NCI-H2196 treated with DMSO at 0.1 percent for 48 hours (cell line): ENCODE data around the gene NAT10.

Experiments
- DNase-seq: peaks from one replicate; lab custom pipeline; 2025; ENCODE audit not compliant: unreplicated experiment; lab: John Stamatoyannopoulos, UW

NAT10 gene

DNA sequence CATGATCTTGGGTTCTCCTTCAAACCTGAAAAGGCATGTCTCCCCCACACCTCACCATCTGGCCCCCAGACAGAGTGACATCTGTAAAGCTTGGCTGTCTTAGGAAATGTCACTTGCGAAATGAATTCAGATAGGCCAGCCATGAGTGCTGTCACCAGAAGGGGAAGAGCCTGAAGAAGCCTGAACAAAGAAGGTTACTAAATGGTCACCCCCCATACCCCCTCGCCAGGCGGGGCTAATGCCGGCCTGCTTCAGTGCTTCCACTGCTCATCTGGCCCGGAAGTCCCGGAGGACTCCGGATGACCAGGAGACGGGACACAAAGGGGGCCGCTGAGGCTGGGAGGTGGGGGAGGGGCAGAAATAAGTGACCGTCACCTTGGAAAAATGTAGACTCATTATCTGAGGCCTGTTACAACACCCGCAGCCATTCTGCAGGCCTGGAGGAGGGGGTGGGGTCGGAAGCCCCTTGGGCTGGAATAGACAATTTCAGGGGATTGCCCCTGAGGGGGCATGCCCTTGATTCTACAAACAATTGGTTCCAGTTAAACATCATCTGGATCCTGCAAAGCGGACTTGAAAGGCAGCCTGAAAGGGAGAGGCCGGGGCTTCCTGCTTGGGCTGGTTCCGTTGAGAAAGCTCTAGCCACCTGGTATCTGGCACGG is 43.2 kb downstream of the NAT10 start:
- DNase-seq: no peak

DNA sequence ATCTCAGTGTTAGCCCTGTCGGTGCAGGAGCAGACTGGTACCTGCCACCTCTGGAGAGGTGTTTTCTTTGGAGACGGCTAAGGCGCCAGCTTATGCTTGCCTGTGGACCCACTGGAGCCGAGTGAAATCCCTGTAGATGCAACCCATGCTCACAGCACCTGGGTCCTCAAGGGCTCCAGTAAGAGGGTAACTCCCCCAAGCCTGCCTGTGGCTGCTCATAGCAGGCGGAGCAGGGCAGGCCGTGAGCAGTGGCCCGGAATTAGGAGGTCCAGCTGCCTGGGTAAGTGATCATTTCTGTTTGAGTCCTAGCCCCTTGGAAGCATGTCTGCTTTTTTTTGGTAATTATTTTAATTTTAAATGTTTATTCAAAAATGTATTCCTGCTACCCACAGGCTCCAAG is 43.8 kb downstream of the NAT10 start:
- DNase-seq: no peak

DNA sequence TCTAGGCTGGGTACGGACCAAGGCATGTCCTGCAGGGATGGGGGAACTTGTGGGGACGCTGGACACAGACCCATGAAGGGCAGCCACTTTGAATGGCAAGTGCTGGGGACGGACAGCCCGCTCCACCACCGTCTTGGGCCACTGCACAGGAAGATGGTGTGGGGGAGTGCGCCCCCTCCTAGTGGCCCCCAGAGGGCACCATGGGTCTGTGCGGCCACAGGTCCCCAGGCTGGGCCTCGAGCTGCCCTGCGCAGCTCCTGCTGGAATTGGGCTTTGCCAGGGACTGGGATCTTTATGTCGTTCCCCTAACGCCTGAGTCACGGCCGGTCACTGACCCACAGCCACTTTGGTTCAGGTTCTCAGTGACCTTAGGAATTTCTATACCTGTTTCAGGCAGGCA is 44.4 kb downstream of the NAT10 start:
- no peak for DNase-seq

DNA sequence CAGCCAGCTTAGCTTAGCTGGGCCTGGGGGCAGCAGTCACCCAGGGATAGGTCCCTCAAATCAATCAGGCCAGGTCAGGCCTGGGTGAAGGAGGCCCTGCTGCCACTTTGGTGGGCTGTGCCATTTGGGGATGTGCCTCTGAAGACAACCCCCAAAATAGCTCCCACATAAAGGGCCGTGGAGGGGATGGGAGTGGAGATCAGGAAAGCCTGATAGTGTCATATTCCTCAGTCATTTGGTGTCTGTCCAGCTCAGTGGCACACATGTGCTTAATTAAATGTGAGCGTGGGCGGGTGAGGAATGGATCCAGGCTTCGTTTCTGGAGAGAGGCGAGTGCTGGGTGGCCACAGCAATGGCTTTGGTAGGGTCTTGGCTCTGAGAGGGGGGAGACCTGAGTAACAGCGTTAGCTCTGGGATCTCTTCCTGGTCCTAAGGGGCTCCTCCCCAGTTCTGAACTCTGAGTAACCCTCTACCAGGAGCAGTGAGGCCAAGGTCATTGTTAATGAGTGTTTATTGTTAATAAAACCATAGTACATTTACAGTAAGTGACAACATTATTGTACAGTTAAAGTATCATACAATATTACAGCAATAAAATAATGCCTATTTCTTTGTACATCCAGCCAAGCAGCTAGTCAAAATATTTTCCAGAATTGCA is 45.2 kb downstream of the NAT10 start:
- DNase-seq: no peak

DNA sequence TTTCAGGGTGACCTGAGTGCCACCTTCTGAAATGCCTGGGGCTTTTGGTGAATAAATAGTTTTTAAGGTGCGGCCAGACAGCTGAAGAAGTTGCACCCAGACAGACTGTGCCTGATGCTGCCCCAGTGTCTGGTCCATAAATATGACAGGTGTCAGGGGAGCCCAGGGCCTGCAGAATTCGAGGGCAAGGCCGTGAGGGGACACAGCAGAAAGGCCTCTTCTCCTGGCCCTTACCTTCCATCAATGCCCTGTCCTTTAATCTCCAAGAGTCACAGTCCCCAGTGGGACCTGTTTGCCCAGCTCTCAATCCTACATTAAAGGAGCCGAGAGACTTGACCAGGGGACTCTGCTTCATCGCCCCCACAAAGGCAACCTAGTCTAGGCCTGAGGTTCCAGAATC is 45.7 kb downstream of the NAT10 start:
- no peak for DNase-seq

DNA sequence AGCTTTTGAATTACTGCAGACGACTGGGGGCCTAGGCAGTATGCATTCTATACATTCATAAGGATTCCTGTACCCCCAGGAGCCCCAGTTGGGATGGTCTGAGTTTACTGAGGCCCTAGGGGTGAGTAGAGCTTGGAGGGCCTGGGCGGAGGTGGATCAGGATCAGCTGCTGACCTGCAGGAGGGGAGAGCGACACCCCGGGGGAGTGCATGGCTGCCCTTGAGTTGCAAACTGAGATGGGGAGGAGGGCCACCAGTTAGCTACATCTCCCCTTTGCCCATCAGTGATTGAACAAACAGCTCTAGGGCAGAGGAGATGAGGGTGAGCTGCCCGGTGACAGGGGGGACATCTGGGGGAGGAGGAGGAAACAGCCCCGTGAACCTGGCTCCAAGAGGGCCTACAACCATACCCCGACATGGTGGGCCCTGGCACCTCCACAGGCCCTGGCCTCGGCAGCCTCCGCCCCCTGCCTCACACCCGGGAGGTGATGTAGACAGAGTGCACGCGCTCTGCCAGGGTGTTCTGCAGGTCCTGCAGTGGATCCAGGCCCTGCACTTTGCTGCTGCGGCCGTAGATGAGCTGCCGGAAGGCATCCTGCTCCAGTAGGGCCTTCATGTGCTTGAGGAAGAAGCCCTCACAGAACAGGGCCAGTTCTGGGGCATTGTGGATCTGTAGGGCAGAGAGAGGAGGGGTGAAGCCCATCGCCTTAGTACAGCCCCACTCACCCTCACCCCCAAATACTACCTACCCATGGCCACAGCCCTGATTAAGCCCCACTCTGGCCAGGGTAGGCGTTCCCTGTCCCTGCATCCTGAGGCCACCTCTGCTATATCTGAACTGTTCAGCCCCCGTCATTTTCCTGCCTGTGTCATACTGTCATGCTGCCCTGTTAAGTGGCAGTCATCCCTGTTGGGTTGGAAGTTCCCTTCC is 46.8 kb downstream of the NAT10 start:
- DNase-seq: no peak

DNA sequence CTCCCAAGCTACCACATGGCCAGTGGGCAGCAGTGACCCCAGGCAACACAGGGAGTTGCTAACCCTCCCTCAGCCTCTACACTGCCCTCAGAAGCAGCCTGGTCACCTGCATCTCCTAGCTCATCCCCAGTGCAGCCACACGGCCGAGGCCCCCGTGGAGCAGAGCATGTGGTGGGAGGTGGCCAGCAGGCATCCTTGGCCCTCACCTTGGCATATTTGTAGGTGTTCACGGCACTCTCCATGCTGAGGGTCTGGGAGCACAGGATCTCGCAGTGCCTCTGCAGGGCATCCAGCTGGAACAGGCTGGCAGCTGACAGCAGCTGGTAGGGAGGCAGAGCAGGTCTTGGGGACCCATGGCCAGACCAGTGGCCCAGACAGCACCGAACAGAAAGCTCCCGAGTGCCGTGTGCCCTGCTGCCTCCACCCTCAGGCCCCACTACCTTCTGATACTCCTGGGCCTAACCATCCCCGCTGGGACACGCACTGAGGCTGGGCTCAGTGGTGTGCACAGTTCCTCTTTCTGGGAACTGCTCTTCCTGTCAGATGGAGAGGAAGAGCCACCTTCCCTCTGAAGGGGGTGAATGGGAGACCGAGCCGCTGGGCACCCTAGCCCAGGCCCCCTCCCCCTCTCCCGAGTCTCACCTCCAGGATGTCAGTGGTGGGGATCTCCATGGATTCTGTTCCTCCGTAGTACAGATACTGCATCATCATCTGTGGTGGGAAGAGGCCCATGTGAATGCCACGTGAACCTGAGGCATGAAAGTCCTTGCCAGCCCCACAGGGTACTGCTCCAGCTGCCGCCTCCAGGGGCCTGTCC is 48.8 kb downstream of the NAT10 start:
- DNase-seq: no peak

DNA sequence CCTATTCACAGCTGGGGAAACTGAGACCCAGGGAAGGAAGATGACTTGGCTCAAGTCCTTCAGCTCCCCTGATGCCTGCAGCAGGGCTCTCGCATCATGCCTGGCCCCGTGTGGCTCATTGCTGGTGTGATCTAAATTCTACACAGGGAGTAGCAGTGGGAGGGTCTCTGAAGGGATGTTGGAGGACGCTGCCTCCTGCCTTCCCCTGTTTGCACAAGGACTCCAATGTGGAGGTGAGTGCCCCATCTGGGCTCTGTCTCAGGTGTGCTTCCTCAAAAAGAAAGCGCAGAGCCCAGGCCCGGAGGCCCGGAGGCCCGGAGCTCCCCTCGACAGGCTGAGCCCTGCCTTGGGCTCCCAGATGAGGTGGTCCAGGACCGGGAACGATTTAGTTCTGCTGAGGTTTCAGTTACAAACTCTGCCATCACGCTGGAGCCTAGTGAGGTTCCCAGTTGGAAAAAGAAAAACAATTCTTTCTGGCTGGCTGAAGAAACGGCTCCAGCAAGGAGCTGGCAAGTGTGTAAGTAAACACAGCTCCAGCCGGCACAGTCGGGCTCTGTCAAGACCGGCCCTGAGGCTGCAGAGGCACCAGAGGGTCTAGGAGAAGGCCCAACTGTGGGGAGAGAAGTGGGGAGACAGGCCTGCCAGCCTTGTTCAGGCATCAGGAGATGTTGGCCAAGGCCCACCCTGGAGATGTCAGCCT is 49.8 kb downstream of the NAT10 start:
- no peak for DNase-seq

DNA sequence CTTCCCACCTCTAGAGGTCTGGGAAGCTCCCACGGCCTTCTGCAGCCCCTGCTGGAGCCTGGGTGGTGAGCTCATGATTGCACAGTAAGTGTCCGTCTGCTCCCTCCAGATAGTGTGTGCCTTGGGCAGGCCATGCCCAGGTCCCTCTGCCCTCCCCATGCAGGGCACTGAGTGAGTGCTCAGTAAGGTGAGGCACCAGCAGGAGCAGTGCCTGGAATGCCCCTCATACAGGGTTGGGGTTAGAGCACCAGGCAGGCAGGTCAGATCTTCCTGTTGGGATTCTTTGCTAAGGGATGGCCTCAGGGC is 50.3 kb downstream of the NAT10 start:
- no peak for DNase-seq

DNA sequence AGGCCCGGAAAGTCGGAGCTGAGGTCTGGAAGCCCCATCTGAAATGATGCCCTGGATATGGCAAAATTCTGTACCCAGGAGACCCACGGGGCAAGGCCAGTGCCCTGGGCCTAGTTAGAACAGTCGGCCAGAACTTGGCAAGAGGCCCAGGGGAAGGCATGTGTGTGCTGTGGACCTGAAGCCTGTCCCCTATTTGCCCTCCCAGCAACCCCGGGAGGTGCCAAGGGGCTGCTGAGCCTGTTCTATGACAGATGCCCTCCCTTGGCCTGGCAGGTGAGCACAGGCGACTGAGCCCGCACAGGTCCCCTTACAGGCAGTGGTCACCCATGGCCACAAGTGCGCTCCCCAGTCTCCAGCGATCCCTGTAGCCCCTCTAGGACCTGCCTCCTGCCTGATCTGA is 51.7 kb downstream of the NAT10 start:
- no peak for DNase-seq

DNA sequence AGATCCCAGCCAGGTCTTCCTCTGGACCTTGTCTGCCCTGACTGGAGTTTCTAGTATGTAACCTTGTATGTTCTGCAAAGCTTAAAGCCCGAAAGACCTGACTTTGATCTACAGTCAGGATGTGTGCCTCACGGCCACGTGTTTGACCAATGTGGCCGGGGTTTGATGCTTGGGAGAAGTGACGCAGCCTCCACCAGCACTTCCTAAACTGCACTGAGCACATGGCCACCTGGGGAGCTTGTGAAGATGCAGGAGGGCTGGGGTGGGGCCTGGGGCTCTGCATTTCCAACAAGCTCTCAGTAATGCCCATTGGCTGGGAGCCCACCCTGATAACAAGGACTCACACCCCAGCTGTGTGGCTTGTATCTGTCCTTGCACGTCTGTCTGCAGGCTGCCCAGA is 53.2 kb downstream of the NAT10 start:
- DNase-seq: no peak

DNA sequence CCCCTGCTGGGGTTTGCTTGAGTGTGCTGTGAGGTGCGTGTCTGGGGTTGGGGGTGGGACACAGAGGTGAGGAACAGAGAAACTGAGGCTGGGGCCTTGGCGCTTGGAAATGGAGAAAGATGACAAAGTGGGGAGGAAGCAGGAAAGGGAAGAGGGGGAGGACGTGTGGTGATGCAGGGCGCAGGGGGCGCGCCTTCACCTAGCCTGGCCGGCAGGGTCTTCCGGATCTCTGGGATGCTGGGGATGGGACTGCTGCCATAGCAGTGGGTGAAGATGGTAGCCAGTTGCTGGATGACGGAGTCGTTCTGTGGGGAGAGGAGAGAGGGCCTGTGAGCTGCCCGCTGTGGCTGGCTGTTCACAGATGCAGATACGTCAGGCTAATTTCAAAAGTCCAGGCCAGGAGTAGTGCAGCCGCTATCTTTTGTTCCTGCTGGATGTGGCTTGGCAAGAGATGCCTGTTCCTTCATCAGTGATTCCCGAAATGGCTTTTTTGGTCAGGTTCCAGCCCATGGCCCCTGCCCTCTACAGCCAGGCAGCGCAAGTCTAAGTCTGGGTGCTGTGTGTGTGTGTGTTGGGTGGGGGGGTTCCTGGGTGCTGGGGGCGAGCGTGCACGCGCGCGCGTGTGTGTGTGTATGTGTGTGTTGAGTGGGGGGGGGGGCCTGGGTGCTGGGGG is 54.8 kb downstream of the NAT10 start:
- DNase-seq: no peak

DNA sequence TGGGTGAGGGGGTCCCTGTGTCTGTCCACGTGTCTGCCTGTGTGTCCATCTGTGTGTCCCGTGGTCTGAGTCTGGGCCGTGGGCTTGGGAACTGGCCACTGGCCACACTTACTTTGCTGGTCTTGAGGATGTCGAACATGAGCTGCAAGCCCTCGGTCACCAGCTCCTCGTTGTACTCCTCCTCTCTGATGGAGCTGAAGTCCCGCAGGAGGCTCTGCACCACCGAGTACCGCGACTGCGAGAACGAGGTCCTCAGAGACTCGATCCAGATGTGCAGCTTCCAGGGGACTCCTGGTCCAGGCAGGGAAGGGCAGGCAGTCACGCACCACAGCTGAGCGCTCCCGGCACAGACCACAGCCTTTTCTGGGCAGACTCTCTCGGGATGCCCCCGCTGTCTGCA is 55.4 kb downstream of the NAT10 start:
- no peak for DNase-seq

DNA sequence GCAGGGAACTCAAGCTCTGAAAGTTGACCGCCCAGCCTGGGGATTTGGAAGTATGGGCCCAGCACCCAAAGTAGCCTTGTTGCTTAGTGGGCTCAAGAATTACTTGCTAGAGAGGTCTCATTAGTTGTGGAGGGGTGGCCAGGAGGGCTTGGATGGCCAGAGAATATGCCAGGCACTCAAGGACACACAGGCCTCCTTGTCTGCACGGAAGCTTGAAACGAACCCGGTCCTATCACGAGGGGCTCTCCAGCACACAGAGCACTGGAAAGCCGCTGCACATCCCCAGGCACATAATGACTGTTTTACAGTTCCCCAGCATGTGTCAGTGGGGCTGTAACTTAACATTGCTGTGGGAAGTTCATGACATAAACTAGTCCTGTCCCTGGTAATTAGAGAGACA is 55.9 kb downstream of the NAT10 start:
- DNase-seq: no peak

DNA sequence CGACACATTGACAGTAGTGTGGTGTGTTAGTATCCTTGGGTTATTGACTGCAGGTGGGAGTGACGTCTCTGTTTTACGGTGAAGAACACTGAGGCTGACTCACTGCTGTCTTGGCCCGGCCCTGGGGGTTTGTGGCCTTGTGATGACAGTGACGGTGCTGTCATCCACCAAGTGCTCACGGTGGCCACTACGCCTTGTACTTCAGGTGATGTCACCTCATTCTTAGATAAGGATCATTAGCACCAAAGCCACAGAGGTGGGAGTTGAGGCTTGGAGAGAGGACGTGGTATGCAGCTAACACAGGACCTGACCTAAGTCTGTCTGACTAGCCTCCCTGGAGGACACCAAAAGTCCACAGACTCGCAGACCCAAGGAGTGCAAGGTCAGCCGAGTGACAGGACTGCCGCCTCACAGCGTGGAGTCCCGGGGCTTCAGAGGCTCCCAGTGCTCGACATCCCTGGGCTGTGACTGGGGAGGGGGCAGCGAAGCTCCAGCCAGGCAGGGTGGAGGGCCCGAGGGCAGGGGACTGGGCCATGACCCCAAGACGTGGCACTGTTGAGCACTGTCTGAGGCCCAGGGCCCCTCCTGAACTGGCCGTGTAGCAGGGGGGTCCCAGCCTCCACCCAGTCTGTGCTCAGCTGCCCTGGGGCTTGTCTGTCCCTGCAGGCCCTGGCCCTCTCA is 56.5 kb downstream of the NAT10 start:
- no peak for DNase-seq

DNA sequence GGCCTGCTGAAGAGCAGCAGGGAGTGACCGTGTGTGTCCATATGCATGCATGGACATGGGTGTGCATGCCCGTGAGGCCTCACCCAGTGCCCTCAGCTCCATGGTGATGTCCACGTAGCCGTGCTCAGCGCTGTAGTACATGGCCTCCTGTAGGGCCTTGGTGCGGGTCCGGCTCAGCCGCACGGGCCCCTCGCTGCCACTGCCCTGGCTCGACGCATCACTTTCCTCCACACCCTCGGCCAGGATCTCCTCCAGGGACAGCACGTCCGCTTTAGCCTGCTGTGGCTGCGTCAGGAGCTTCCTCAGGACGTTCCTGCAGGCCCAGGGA is 57.0 kb downstream of the NAT10 start:
- DNase-seq: no peak

DNA sequence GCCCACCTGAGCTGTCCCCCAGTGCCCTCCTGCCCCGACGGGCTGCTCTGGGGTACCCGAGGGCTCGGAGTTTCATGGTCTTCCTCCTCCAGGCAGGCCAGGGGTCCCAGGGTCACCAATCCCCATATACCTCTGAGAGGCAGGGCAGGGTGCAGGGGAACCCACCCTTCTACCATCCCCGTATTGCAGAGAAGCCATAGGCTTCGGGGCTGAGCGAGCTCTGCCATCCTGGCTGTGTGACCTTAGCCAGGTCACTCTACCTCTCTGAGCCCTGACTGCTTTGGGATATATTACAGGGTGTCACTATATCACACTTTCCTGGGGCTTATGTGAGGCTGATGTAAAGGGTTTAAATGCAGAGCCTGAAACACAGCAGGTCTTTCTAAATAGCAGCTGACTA is 57.4 kb downstream of the NAT10 start:
- DNase-seq: no peak

DNA sequence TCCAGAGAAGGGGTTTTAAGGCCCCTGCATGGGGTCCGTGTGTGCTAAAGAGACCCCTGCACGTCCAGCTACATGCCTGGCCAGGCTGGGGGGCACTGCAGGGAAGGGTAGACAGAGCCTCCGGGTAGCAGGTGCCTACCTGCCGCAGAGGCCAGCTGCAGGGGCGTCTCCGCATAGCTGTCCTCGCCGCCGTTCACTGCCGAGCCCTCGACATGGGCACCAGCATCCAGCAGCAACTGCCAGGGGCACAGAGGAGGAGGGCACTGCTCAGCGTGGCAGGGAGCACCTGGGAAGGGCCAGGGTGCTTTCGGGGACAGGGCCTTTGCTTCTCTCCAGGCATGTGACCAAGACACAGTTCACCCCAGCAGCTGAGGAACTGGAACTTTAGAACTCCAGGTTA is 59.7 kb downstream of the NAT10 start:
- DNase-seq: no peak

DNA sequence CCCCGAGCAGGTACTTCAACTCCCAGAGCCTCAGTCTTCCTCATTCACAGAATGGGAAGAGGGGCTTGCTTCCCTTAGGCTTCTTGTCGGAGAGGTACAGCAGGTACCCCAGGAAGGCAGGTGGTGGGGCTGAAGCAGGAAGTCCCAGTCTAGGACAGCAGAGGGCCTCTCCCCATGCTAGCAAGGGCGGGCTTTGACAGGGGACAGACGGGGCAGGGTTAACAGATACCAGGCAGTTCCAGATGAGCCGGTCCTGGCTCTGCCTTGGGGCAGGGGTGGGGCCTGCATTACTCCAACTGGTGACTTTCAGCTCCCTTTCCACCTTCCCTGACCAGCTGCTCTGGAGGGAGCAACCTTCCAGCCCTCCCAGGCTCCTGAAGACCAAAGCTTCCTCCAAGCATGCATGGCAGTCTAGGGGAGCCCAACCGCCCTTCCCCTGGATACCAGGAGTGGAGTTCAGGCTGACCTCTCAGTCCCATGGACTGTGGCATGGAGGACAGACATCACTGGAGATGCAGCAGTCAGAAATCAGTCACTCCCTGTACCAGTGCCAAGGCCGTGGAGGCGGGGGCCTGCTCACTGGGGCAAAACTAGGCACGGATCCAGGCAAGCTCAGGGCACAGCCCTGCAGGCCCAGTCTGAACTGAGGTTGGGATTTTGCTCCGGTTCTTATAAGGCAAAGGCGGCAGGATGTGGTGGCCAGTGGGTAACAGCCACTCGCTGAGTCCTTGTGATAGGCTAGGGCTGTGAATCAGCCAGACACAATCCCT is 60.5 kb downstream of the NAT10 start:
- no peak for DNase-seq
